Measurements from ENCODE around the gene C1orf210.
A peak's percentile ranks its signal among the peaks of the same experiment; 100 is the strongest.

The C1orf210 gene

DNA sequence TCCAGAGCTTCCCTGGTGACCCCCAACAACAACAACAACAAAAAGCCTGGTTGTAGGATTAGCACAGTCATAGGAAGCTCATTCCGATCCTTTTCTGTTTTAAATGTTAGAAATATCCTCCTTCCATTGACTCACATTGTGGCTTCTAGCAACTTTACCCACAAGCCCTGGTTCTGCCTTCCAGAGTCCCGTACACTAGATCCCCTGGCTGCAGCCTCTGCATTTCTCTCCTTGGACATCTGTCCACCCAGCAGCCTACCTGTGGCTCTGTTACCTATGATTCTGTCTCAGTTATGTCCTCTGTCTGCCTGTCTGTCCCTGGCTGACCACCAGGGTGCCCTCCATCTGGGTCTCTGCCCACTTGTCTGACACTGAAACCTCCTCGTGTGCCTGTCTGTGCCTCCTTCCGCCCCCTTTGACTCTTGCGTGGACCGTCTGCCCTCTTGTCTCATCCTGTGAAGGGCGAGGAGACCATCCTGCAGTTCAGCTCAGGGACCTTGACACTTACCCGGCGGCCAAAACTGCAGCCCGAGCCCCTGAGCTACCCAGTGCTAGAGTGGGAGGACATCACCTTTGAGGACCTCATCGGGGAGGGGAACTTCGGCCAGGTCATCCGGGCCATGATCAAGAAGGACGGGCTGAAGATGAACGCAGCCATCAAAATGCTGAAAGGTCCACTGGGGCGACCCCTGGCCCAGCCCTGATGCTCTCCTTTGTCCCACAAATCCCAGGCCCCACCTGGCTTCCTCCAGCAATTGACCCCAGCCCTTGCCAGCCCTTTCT is 31.5 kb upstream of the C1orf210 start:
- DNase-seq (ENCODE audit: low read depth), result no peak
- no peak overlapping the region for H3K4me3 ChIP-seq (ENCODE audit: low read depth, low read length)
- TF ChIP-seq, protein P1, sequence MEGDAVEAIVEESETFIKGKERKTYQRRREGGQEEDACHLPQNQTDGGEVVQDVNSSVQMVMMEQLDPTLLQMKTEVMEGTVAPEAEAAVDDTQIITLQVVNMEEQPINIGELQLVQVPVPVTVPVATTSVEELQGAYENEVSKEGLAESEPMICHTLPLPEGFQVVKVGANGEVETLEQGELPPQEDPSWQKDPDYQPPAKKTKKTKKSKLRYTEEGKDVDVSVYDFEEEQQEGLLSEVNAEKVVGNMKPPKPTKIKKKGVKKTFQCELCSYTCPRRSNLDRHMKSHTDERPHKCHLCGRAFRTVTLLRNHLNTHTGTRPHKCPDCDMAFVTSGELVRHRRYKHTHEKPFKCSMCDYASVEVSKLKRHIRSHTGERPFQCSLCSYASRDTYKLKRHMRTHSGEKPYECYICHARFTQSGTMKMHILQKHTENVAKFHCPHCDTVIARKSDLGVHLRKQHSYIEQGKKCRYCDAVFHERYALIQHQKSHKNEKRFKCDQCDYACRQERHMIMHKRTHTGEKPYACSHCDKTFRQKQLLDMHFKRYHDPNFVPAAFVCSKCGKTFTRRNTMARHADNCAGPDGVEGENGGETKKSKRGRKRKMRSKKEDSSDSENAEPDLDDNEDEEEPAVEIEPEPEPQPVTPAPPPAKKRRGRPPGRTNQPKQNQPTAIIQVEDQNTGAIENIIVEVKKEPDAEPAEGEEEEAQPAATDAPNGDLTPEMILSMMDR (IDR thresholded peaks at IDR 0.05; ENCODE audit: control insufficient read depth, extremely low read depth, insufficient read depth), result no peak

DNA sequence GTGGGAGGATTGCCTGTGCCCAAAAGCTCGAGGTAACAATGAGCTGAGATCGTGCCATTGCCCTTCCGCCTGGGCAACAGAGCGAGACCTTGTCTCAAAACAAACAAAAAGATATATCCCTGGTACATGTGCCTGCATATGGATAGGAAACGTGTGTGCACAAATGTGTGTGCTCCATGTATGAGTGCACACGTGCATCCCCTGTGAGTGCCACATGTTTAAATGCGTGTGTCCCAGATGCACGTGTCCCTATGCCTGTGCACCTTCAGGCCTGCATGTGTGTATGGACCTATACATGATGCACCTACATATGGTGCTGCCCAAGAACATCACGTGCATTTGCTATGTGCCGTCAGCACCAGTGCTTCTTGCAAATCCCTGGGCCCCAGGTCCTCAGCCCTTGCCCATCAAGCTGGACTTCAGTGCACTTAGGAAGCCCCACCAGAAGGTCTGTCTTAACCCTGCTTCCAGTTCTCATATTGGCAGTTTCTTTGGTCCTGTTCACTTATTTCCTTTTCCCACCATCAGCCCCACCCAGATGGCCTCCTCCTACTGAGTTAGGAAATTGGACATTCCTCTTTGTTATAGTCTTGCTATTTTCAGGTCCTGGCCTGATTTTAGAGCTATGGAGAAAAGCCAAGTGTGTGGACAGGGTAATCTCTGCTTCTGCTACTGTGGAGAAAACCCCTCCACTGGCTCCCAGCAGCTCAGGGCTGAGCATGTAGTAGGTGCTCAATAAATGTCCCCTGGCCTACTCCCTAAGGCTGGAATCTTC is 30.8 kb upstream of the C1orf210 start:
- TF ChIP-seq, protein P1 (IDR thresholded peaks at IDR 0.05; ENCODE audit: control insufficient read depth, extremely low read depth, insufficient read depth), result no peak
- no peak overlapping the region for H3K4me3 ChIP-seq (ENCODE audit: low read depth, low read length)
- no peak for DNase-seq (ENCODE audit: low read depth)

DNA sequence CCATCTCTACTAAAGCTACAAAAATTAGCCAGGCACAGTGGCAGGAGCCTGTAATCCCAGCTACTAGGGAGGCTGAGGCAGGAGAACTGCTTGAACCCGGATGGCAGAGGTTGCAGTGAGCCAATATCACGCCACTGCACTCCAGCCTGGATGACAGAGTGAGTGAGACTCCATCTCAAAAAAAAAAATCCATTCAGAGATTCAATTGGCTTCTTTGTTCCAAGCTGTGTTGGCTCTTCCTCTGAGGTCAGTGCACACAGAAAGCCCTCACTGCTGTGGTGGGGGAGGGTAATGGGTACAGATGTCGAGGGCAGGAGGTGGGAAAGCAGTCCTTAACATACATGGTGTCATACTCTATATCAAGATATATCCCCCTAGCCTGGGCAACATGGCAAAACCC is 30.1 kb upstream of the C1orf210 start:
- no peak for DNase-seq (ENCODE audit: low read depth)
- TF ChIP-seq, protein P1 (IDR thresholded peaks at IDR 0.05; ENCODE audit: control insufficient read depth, extremely low read depth, insufficient read depth), result no peak
- no peak overlapping the region for H3K4me3 ChIP-seq (ENCODE audit: low read depth, low read length)

DNA sequence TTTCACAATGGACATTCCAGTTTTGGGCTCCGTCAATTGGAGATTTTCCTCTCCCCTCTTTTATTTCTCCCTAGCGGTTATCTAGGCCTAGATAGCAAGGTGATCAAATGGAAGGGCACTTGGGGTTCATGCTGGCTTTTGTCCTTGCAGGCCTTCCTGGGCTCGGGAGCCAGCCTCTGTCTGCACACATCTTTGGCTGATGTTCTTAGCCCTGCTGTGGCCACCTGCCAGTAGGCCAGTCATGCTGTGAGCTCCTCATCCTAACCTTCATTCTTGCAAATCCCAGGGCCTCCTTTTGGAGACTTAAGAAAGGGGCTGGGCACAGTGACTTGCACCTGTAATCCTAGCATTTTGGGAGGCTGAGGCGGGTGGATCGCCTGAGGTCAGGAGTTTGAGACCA is 28.9 kb upstream of the C1orf210 start:
- no peak overlapping the region for H3K4me3 ChIP-seq (ENCODE audit: low read depth, low read length)
- TF ChIP-seq, protein P1 (IDR thresholded peaks at IDR 0.05; ENCODE audit: control insufficient read depth, extremely low read depth, insufficient read depth), result no peak
- DNase-seq (ENCODE audit: low read depth), result no peak

DNA sequence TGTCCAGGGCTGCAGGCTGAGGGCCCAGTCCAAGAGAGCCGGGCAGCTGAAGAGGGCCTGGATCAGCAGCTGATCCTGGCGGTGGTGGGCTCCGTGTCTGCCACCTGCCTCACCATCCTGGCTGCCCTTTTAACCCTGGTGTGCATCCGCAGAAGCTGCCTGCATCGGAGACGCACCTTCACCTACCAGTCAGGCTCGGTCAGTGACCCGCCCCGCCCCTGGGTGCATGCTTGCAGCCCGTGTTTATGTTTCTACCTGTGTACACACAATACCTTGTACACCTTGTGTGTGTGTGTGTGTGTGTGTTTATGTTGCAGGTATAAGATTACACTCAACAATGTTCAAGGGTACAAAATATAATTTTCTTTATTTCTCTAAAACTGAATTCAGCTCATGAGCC is 28.4 kb upstream of the C1orf210 start:
- TF ChIP-seq, protein P1 (IDR thresholded peaks at IDR 0.05; ENCODE audit: control insufficient read depth, extremely low read depth, insufficient read depth), result no peak
- no peak overlapping the region for H3K4me3 ChIP-seq (ENCODE audit: low read depth, low read length)
- peak; percentile 11 for DNase-seq (ENCODE audit: low read depth)

DNA sequence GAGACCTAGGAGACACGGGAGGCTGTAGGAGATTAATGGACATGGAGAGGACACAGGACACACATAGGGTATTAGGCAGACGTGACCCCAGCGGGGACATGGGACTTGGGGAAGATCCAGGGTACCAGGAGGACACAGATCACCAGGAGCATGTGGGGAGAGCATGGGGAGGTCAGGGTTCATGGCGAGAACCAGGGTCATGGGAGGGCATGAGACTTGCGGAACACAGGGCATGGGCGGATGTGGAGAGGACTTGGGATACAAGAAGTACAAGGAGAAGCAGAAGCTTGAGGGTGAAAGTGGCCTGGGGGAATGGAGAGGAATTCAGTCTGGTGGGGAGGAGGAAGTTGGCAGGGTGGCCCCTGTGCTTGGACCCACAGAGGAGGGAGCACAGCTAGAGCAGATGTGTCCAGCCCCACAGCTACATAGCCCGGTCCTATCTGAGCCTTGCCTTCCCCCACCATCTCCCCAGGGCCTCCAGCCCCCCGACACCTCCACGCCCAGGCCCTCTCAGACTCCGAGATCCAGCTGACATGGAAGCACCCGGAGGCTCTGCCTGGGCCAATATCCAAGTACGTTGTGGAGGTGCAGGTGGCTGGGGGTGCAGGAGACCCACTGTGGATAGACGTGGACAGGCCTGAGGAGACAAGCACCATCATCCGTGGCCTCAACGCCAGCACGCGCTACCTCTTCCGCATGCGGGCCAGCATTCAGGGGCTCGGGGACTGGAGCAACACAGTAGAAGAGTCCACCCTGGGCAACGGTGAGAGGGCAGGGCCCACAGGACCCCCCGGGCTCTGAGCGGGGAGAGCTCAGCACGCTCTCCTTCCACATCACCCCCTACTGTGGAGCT is 27.5 kb upstream of the C1orf210 start:
- TF ChIP-seq, protein P1 (IDR thresholded peaks at IDR 0.05; ENCODE audit: control insufficient read depth, extremely low read depth, insufficient read depth), result no peak
- no peak overlapping the region for H3K4me3 ChIP-seq (ENCODE audit: low read depth, low read length)
- no peak for DNase-seq (ENCODE audit: low read depth)
